Activated T-helper 17 cell treated with anti-CD3 and anti-CD28 coated beads, Interleukin-2, amount 50 U/mL, for 72 hours (primary cell): Measurements from ENCODE around the gene CHST15. TPM values are rescaled to one million over a fixed set of nuclear protein-coding genes. Genes with fewer than 3 reads are reported as not detected.

Experiments
- ATAC-seq: fragments of 150-1000 bp; cut with Tn5 transposase; replicated peaks from 2 replicates; pipeline ENCODE4 v1.10.0; 2021; ENCODE audit warnings: mild to moderate bottlenecking, moderate library complexity
- H3K27ac Mint-ChIP-seq: one replicate; pipeline ENCODE4 v1.8.0; 2022; ENCODE audit warnings: mixed read lengths
- H3K27me3 Mint-ChIP-seq: one replicate; pipeline ENCODE4 v1.8.0; 2022; ENCODE audit warnings: mixed read lengths
- H3K36me3 Mint-ChIP-seq: one replicate; pipeline ENCODE4 v1.8.0; 2022; ENCODE audit warnings: low read depth, mild to moderate bottlenecking, mixed read lengths
- H3K4me1 Mint-ChIP-seq: one replicate; pipeline ENCODE4 v1.8.0; 2022; ENCODE audit warnings: mixed read lengths
- H3K4me3 Mint-ChIP-seq: one replicate; pipeline ENCODE4 v1.8.0; 2022; ENCODE audit warnings: mild to moderate bottlenecking, mixed read lengths
- H3K9me3 Mint-ChIP-seq: one replicate; pipeline ENCODE4 v1.8.0; 2022; ENCODE audit warnings: mixed read lengths
- total RNA-seq, 2 donors: library from RNA; stranded (reverse); gene quantifications; one replicate each; pipeline ENCODE4 v1.2.3, GENCODE V29; 2022

Gene CHST15
- total RNA-seq, 2 donors from 2014 or later, result 0.56 to 10.9 TPM

DNA sequence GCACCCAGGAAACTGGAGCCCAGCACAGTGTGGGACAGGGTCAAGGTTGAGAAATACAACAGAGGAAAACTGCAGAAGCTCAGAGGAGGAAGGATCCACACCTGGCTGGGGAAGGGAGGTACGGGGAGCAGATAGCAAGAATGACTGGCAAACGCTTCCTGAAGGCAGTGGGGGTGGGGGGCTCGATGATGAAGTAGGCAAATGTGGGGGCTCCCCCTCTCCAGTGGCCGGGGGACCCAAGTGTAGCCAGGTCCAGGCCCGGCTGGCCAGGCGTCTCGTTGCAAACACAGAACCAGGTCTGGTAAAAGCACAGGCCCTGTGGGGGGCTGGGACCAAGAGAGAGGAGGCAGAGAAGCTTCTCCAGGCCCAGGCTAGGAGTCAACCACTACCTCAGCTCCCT is 7.7 kb downstream of the CHST15 start:
- ATAC-seq, result no peak
- no peaks in the 10 kb centered on the region for H3K36me3 Mint-ChIP-seq

DNA sequence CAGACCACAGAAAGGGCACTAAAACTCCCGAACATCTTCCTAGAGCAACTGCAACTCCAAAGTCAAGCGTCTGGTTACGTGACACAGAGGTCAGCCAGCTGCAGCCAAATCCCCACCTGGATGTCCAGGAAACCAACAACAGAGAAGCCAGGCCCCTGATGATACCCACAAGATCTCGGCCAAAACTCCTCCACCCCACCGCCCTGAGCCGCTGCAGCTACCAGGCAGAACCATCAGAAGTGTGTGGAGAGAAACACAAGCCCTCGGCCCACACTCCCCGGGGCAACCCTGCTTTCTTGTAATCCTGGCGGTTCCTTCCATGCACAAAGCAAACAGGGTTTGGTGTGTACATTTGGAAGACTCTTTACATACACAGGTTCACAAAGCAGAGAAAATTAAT is 8.7 kb downstream of the CHST15 start:
- no peaks in the 10 kb centered on the region for H3K36me3 Mint-ChIP-seq
- no peak overlapping the region for H3K4me3 Mint-ChIP-seq
- no peaks in the 10 kb centered on the region for H3K9me3 Mint-ChIP-seq
- peaks cover 2% of the 10 kb centered on the region for H3K27me3 Mint-ChIP-seq
- no peak for ATAC-seq
- H3K27ac Mint-ChIP-seq, result no peak overlapping the region
- no peaks in the 10 kb centered on the region for H3K4me1 Mint-ChIP-seq

More for the DNA sequence above, 7.7 kb downstream of the CHST15 start:
- Mint-ChIP-seq H3K4me1 (no peaks in the 10 kb centered on the region), H3K4me3 (no peak overlapping the region), H3K9me3 (no peaks in the 10 kb centered on the region), H3K27me3 (peaks cover 9% of the 10 kb centered on the region), H3K27ac (no peak overlapping the region)

DNA sequence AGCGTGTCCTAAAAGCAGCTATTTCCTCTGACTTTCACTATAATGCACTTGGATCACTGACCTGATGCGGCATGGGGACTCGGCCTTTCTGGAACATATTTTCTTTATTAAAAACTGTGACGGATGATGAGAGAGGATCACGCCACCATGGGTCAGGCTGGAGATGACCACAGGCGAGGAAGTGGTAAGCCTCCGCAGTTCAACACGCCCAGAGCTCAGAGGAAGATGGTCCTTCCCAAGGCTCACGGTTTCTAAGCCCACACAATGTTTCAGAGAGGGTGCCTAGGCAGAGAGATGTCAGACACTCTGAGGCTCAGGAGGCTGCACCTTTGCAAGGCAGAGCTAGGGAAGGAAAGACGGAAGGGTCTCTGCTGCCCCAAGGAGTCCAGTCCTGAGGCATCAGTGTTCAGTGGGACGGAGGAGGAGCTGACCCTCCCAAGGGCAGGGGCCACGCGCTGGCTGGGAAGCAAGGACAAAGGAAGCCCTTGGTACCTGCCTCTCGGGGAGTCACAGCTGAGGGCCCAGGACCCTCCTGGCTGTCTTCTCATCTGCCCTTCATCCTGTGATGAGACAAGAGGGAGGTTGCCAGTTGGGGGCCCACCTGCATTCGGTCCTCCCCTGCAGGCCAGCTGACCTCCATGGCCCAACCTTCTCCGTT is 9.5 kb downstream of the CHST15 start:
- no peak overlapping the region for H3K4me3 Mint-ChIP-seq
- H3K27me3 Mint-ChIP-seq, result no peaks in the 10 kb centered on the region
- H3K36me3 Mint-ChIP-seq, result no peaks in the 10 kb centered on the region
- H3K27ac Mint-ChIP-seq, result no peak overlapping the region
- H3K4me1 Mint-ChIP-seq, result no peaks in the 10 kb centered on the region
- no peak for ATAC-seq
- no peaks in the 10 kb centered on the region for H3K9me3 Mint-ChIP-seq

DNA sequence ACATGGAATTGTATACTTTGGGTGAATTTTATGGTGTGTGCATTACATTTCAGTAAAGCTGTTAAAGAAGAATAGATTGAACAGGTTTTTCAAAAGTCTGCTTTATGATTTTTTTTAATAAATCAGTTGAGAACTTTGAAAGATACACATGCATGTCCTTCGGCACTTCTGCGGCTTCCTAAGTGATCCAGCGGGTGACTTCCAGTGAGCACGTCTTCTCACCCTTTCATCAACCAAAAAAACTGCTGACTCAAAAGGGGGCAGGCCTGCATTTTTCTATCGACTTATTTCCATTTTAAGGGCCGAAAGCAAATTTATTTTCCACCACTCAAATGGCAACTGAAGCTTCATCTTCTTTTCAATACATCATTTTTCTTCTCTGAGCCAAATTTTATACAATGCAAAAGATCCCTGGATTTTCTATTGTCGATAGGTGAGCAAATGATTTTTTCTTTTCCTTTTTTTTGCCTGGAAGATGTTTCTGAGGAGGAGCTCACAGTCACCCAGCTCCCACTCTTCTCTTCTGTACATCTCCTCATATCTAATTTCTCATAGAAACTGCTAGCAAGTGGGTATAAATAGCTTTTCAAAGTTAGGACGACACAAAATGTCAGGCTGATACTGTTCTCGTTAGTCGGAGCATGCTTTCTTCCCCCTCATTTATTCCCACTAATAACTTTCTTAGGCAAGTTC is 10.2 kb downstream of the CHST15 start:
- Mint-ChIP-seq H3K4me3 (no peak overlapping the region), H3K4me1 (no peaks in the 10 kb centered on the region), H3K27me3 (no peaks in the 10 kb centered on the region), H3K27ac (no peak overlapping the region), H3K36me3 (no peaks in the 10 kb centered on the region), H3K9me3 (no peaks in the 10 kb centered on the region)
- no peak for ATAC-seq

DNA sequence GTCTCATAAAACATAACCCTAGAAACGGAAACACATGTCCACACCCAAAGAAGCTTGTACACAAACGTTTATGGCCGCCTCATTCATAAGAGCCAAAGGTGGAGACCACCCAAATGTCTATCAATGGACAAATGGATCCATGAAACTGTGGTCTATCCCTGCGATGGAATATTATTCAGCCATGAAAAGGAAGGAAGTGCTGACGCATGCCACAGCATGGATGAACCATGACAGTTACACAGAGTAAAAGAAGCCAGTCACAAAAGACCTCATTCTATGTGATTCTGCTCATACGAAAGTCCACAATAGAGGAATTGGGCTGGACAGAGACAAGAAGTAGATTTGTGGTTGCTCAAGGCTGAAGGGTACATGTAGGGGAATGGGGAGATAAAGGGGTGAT is 10.8 kb downstream of the CHST15 start:
- Mint-ChIP-seq H3K27me3 (no peaks in the 10 kb centered on the region), H3K9me3 (no peaks in the 10 kb centered on the region), H3K4me1 (no peaks in the 10 kb centered on the region), H3K4me3 (no peak overlapping the region), H3K36me3 (no peaks in the 10 kb centered on the region), H3K27ac (no peak overlapping the region)
- no peak for ATAC-seq

DNA sequence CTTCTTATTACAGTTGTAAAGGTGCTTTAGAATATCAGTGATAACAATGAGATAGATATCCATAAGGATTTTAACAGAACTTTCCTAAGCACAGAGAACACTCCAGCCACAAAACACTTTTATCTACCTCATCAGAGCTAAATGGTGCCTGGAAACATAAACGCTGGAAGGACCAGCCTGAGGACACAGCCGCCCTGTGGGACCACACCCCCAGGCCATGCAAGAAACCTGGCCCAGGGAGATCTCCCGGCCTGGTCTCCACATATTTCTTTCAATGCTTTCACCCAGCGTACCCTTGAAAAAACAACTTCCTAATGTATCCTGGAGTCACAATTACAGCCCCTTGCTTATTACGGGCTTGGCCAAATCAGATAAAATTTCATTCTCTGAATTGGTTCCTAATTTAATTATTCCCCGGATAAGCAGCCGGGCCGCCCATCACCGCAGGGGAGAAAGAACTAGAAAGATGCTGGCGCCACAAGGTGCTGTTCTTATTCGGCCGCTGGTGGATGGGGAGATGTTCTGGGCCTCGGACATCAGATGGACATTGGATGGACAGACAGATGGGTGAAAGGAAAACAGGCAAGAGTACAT is 11.8 kb downstream of the CHST15 start:
- ATAC-seq, result no peak
- no peaks in the 10 kb centered on the region for H3K4me1 Mint-ChIP-seq
- H3K4me3 Mint-ChIP-seq, result no peak overlapping the region
- no peaks in the 10 kb centered on the region for H3K36me3 Mint-ChIP-seq
- no peaks in the 10 kb centered on the region for H3K9me3 Mint-ChIP-seq
- H3K27me3 Mint-ChIP-seq, result no peaks in the 10 kb centered on the region
- no peak overlapping the region for H3K27ac Mint-ChIP-seq

DNA sequence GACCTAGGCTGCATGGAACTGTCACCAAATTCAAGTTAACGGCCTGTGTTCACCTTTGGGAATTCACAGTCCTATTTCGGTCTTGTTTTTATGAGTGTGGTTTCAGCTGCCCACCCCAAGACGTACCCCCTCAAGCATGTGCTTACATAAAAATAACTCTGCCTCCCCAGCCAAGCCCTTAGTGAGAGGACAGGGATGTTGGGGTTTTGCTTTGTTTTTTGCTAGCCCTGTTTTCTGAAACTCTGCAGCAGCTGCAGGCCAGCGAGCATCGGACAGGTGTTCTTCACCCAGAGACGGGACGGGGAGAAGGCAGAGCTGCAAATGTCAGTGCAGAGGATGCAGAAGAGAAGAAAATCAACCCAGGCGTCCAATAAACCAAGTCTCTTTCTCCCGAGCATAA is 13.5 kb downstream of the CHST15 start:
- H3K36me3 Mint-ChIP-seq, result no peaks in the 10 kb centered on the region
- no peak for ATAC-seq
- peaks cover under 1% of the 10 kb centered on the region for H3K4me1 Mint-ChIP-seq
- no peaks in the 10 kb centered on the region for H3K9me3 Mint-ChIP-seq
- H3K4me3 Mint-ChIP-seq, result no peak overlapping the region
- no peak overlapping the region for H3K27ac Mint-ChIP-seq
- H3K27me3 Mint-ChIP-seq, result no peaks in the 10 kb centered on the region

DNA sequence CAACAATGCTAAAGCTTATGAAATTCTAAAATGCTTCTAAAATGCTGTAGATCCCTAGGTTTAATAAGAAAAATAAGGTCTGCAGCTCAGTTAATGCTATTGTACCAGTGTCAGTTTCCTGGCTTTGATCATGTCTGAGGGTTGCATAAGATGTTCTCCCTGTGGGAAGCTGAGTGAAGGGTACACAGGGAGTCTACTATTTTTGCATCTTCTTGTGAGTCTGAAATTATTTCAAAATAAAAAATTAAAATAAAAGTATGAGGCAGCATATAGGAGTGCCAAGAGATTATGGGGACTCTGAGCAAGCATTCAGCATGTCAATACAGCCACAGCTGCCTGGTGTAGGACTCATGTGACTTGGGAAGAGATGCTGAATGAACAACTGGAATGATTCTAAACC is 14.7 kb downstream of the CHST15 start:
- Mint-ChIP-seq H3K9me3 (no peaks in the 10 kb centered on the region), H3K4me1 (peaks cover 7% of the 10 kb centered on the region), H3K27ac (no peak overlapping the region), H3K4me3 (no peak overlapping the region), H3K27me3 (peaks cover 3% of the 10 kb centered on the region), H3K36me3 (no peaks in the 10 kb centered on the region)
- no peak for ATAC-seq

DNA sequence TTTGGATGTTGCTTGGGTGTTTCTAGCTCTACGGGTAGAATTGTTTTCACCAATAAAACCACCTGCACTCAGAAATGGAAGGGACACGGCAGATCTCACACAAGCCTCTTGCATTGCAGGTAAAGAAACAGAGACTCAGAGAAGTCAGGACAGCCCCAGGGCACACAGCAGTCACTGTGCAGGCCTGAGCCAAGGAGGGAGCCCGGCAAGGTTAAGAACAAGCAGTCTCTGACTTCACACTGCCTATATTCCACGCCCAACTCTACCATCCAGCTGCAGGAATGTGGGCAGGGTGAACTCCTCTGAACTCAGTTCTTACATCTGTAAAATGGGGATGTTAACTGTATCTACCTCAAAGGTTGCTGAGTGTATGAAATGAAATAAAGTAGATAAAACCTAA is 15.4 kb downstream of the CHST15 start:
- no peak overlapping the region for H3K27ac Mint-ChIP-seq
- H3K36me3 Mint-ChIP-seq, result no peaks in the 10 kb centered on the region
- no peak overlapping the region for H3K4me3 Mint-ChIP-seq
- peaks cover 7% of the 10 kb centered on the region for H3K4me1 Mint-ChIP-seq
- no peaks in the 10 kb centered on the region for H3K9me3 Mint-ChIP-seq
- H3K27me3 Mint-ChIP-seq, result peaks cover 3% of the 10 kb centered on the region
- ATAC-seq, result no peak

DNA sequence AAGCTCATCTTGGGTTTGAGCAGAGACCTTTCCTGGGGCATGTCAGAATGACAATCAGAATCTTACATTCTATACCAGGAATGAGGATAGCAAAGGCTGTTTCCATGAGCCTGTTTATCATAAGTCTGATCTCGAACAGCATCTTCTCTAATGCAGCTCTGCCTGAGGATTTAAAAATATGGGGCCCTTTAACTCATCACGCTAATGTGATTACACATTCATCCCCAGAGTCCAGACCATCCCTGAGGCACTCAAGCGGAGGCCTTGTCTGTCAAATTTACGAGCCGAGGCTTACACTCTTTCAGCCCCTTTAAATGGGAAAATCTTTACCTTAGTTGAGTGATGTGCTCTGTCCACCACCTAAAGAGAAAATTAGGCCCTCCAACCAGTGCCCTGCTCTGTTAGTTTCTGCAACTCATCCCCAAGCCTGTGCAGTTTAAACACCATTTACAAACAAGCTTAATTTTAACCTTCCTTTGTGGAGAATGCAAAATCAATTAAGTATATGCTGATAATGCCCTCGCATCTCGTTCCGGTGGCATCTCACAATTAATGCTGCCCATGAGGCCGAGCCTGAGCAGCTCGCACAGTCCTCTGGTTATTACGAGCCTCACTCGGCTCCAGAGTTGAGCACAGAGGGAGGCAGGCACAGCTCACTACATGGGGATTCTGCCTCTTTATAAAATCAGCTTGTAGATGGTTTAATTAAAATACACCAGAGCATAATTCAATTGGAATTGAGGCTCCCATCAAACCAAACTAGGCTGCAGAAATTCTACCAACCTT is 16.0 kb downstream of the CHST15 start:
- no peaks in the 10 kb centered on the region for H3K36me3 Mint-ChIP-seq
- H3K27ac Mint-ChIP-seq, result no peak overlapping the region
- peaks cover 3% of the 10 kb centered on the region for H3K27me3 Mint-ChIP-seq
- H3K9me3 Mint-ChIP-seq, result no peaks in the 10 kb centered on the region
- ATAC-seq, result no peak
- H3K4me1 Mint-ChIP-seq, result peaks cover 7% of the 10 kb centered on the region
- H3K4me3 Mint-ChIP-seq, result no peak overlapping the region

DNA sequence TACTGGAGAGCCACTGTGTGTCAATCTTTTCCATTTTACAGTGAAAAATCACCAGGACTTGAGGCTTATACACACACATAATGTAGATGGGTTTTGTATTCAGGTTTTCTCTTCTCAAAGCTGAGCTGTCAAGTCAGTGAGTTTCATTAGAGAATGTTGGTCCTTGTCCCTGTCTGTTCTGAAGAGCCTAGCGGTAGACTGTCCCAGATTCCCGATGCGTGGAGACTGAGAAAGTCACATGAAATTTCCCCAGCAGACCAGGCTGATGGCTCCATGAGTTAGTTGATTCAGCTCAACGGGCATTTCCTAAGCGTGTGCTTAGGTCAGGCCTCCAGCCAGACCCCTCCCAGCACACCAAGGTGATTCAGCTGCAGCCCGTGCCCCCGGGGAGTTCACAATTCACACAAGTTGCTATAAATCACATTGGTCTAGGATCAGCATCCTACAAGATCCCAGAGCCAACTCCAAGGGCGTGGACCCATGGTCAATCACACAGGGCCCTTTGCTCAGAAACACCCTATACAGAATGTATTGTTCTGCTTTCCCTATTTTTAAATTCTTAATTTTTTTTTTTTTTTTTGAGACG is 17.2 kb downstream of the CHST15 start:
- Mint-ChIP-seq H3K9me3 (no peaks in the 10 kb centered on the region), H3K4me1 (peaks cover 7% of the 10 kb centered on the region), H3K27me3 (peaks cover 3% of the 10 kb centered on the region), H3K27ac (no peak overlapping the region), H3K4me3 (no peak overlapping the region), H3K36me3 (no peaks in the 10 kb centered on the region)
- no peak for ATAC-seq

DNA sequence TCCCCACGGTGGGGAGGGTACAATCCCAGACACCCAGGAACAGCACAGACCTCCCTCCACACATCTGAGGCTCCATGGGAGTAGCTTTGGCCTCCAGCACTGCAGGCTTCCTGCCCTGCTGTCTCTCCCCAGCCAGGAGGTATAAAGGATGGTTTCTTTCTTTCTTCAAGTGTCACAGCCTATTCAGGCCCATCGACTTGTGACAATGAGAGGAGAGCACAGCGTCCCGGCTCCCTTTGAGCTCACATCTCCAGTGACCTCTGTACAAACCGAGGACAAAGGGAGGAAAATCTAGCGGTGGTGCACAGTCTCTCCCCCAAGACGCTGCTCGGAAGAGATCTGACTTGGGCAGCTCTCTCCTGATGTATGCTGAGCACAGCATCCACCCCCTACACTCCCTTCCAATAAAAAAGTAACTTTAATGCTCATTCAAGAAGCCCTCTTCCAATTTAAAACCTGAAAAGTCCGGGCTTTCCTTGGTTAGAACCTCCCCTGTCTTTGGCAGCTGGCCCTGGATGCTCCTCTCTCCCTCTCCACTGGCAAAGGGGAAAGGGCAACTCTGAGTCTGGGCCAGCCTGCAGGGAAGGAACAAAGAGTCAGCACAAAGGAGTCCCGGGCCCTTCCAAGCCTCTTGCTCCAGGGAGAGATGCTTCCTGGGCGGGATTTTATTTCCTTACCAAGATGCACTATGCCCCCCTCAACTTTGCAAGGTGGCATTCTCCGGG is 18.0 kb downstream of the CHST15 start:
- Mint-ChIP-seq H3K36me3 (no peaks in the 10 kb centered on the region), H3K27me3 (peaks cover 3% of the 10 kb centered on the region), H3K9me3 (no peaks in the 10 kb centered on the region), H3K27ac (no peak overlapping the region), H3K4me3 (no peak overlapping the region), H3K4me1 (peaks cover 7% of the 10 kb centered on the region)
- no peak for ATAC-seq

DNA sequence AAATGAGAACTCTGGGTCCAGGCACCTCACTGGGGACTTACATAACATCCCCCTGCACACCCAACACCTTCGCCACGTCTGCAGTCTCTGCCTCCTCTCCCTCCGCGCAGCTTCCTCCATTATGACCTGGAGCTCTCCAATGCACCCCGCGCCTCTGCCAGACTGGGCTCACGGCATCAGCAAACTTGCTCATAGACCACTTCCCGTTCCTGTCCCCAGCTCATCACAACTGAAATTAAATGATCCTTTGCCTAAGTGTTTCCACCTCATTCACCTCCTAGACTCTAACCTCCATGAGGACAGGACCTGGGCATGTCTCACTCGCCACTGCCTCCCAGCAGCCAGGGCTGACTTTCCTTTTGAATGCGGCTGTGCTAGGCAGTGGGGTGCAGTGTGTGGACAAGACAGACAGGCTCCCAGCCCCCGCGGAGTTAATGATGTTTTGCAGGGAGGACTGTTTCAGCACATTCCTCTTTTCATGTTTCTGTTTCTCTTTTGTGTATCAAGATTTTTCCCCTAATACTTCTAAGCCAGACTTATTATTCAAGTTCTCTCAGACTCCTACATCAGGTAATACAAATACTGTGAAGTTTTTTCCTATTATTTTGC is 18.8 kb downstream of the CHST15 start:
- Mint-ChIP-seq H3K27me3 (peaks cover 3% of the 10 kb centered on the region), H3K4me3 (peak overlapping the region; percentile 16), H3K9me3 (no peaks in the 10 kb centered on the region), H3K36me3 (no peaks in the 10 kb centered on the region), H3K27ac (peak overlapping the region; percentile 30), H3K4me1 (peaks cover 7% of the 10 kb centered on the region)
- ATAC-seq, result peak; percentile 87
